H9 (cell line): Measurements from ENCODE around the gene RPS19. TPM values are rescaled to one million over a fixed set of nuclear protein-coding genes. Genes with fewer than 3 reads are reported as not detected.

Source experiments
- DNase-seq: peaks from one replicate; pipeline ENCODE4 v3.0.0-alpha.2; 2017
- H2AFZ ChIP-seq: one replicate; pipeline ENCODE4 v1.6.1; 2013; ENCODE audit warnings: mild to moderate bottlenecking, low read length, control low read depth, moderate library complexity
- H2AK5ac ChIP-seq: 2 replicates; pipeline ENCODE4 v1.6.1; 2013; ENCODE audit warnings: low read length, control low read depth, mixed read lengths; ENCODE audit not compliant: insufficient read length
- H2BK120ac ChIP-seq: one replicate; pipeline ENCODE4 v1.6.1; 2013; ENCODE audit warnings: low read depth, mild to moderate bottlenecking, low read length, control low read depth, inconsistent platforms; ENCODE audit not compliant: poor library complexity, severe bottlenecking
- H2BK12ac ChIP-seq: 2 replicates; pipeline ENCODE4 v1.6.1; 2013; ENCODE audit warnings: low read length, control low read depth, mixed read lengths, low read depth; ENCODE audit not compliant: insufficient read length
- H2BK15ac ChIP-seq: 2 replicates; pipeline ENCODE4 v1.6.1; 2013; ENCODE audit warnings: low read depth, low read length, control low read depth
- H2BK20ac ChIP-seq: one replicate; pipeline ENCODE4 v1.6.1; 2013; ENCODE audit warnings: low read depth, mild to moderate bottlenecking, low read length, control low read depth, inconsistent platforms; ENCODE audit not compliant: poor library complexity, severe bottlenecking
- H2BK5ac ChIP-seq: 2 replicates; pipeline ENCODE4 v1.6.1; 2013; ENCODE audit warnings: low read length, control low read depth, mixed read lengths; ENCODE audit not compliant: insufficient read length
- H3K14ac ChIP-seq: 2 replicates; pipeline ENCODE4 v1.6.1; 2013; ENCODE audit warnings: low read length, control low read depth; ENCODE audit not compliant: insufficient read depth
- H3K18ac ChIP-seq: 2 replicates; pipeline ENCODE4 v1.6.1; 2013; ENCODE audit warnings: low read depth, mild to moderate bottlenecking, mixed read lengths, low read length, control low read depth; ENCODE audit not compliant: insufficient read length
- H3K23ac ChIP-seq: 2 replicates; pipeline ENCODE4 v1.6.1; 2013; ENCODE audit warnings: low read length, control low read depth, mixed read lengths, low read depth; ENCODE audit not compliant: insufficient read length
- H3K23me2 ChIP-seq: 2 replicates; pipeline ENCODE4 v1.6.1; 2013; ENCODE audit warnings: low read depth, mild to moderate bottlenecking, mixed read lengths, low read length, control low read depth; ENCODE audit not compliant: insufficient read length, poor library complexity, severe bottlenecking
- H3K27ac ChIP-seq: 2 replicates; pipeline ENCODE4 v1.5.1; 2013; ENCODE audit warnings: low read length, control low read depth, mixed read lengths, low read depth; ENCODE audit not compliant: insufficient read length
- H3K27me3 ChIP-seq: 2 replicates; pipeline ENCODE4 v1.6.1; 2013; ENCODE audit warnings: low read length, control low read depth, inconsistent platforms; ENCODE audit not compliant: insufficient read depth
- H3K4ac ChIP-seq: 2 replicates; pipeline ENCODE4 v1.6.1; 2013; ENCODE audit warnings: low read depth, mild to moderate bottlenecking, control low read depth, inconsistent platforms, low read length, moderate library complexity
- H3K4me1 ChIP-seq: 2 replicates; pipeline ENCODE4 v1.6.1; 2013; ENCODE audit warnings: low read length, control low read depth, inconsistent platforms; ENCODE audit not compliant: insufficient read depth
- H3K4me2 ChIP-seq: 2 replicates; pipeline ENCODE4 v1.6.1; 2013; ENCODE audit warnings: low read length, control low read depth, mixed read lengths; ENCODE audit not compliant: insufficient read length, insufficient read depth
- H3K56ac ChIP-seq: 2 replicates; pipeline ENCODE4 v1.6.1; 2013; ENCODE audit warnings: low read depth, mild to moderate bottlenecking, mixed read lengths, low read length, control low read depth; ENCODE audit not compliant: insufficient read length
- H3K79me1 ChIP-seq: 2 replicates; pipeline ENCODE4 v1.6.1; 2013; ENCODE audit warnings: low read depth, mild to moderate bottlenecking, moderate library complexity, low read length, control low read depth, inconsistent platforms; ENCODE audit not compliant: insufficient read depth, poor library complexity, severe bottlenecking
- H3K79me2 ChIP-seq: 2 replicates; pipeline ENCODE4 v1.6.1; 2013; ENCODE audit warnings: low read length, control low read depth, inconsistent platforms; ENCODE audit not compliant: insufficient read depth
- H3K9ac ChIP-seq: 2 replicates; pipeline ENCODE4 v1.6.1; 2013; ENCODE audit warnings: low read length, control low read depth, mixed read lengths; ENCODE audit not compliant: insufficient read length; ENCODE audit errors: extremely low read depth
- H3K9me3 ChIP-seq: one replicate; pipeline ENCODE4 v1.6.1; 2013; ENCODE audit warnings: low read depth, low read length, inconsistent platforms; ENCODE audit not compliant: control insufficient read depth
- H3T11ph ChIP-seq: one replicate; pipeline ENCODE4 v1.6.1; 2013; ENCODE audit warnings: mild to moderate bottlenecking, low read length, control low read depth, inconsistent platforms
- H4K20me1 ChIP-seq: one replicate; pipeline ENCODE4 v1.6.1; 2013; ENCODE audit not compliant: control insufficient read depth, insufficient read length, insufficient read depth
- H4K5ac ChIP-seq: 2 replicates; pipeline ENCODE4 v1.6.1; 2013; ENCODE audit warnings: low read depth, mild to moderate bottlenecking, mixed read lengths, low read length, control low read depth; ENCODE audit not compliant: insufficient read length
- H4K8ac ChIP-seq: replicated peaks from 2 replicates; pipeline ENCODE4 v1.6.1; 2013; ENCODE audit warnings: low read length, control low read depth, mixed read lengths, low read depth; ENCODE audit not compliant: insufficient read length
- H4K91ac ChIP-seq: 2 replicates; pipeline ENCODE4 v1.6.1; 2013; ENCODE audit warnings: low read depth, mild to moderate bottlenecking, moderate library complexity, mixed read lengths, low read length, control low read depth; ENCODE audit not compliant: insufficient read length
- H3K27ac Mint-ChIP-seq, 3 experiments: 2 replicates in 2 of 3; 3 replicates in 1 of 3; pipeline ENCODE4 v1.8.0; 2020 to 2021; ENCODE audit warnings: mixed read lengths in 3 of 3, mild to moderate bottlenecking in 1 of 3, moderate library complexity in 1 of 3
- H3K27me3 Mint-ChIP-seq: 2 replicates; pipeline ENCODE4 v1.8.0; 2021; ENCODE audit warnings: low read depth, mild to moderate bottlenecking, moderate library complexity, mixed read lengths
- H3K36me3 Mint-ChIP-seq, 3 experiments: 2 replicates in 2 of 3; 3 replicates in 1 of 3; pipeline ENCODE4 v1.8.0; 2020 to 2021; ENCODE audit warnings: low read depth in 3 of 3, mixed read lengths in 3 of 3; ENCODE audit not compliant: insufficient read depth in 1 of 3
- H3K4me1 Mint-ChIP-seq, 2 experiments: 2 replicates each; pipeline ENCODE4 v1.8.0; 2020; ENCODE audit warnings: mixed read lengths in 2 of 2
- H3K4me3 Mint-ChIP-seq, 2 experiments: 2 replicates in 1 of 2; 3 replicates in 1 of 2; pipeline ENCODE4 v1.8.0; 2020 to 2021; ENCODE audit warnings: mild to moderate bottlenecking in 2 of 2, mixed read lengths in 2 of 2, moderate library complexity in 1 of 2
- H3K9me3 Mint-ChIP-seq, 2 experiments: 2 replicates in 1 of 2; 3 replicates in 1 of 2; pipeline ENCODE4 v1.8.0; 2020; ENCODE audit warnings: mild to moderate bottlenecking in 2 of 2, mixed read lengths in 2 of 2, moderate library complexity in 1 of 2
- WGBS: extraction: QIAGEN DNeasy Blood & Tissue Kit; methylation state at CpG from one replicate; pipeline ENCODE4 v1.1.7; 2013; ENCODE audit warnings: missing lambda C conversion rate, low lambda C conversion rate, mixed read lengths; ENCODE audit not compliant: insufficient read length; ENCODE audit errors: extremely low coverage; 5-methylcytosine and 5-hydroxymethylcytosine counted together
- total RNA-seq: library from RNA; stranded (reverse); gene quantifications from 2 replicates; pipeline ENCODE4 v1.2.1, GENCODE V29; 2021
- TF ChIP-seq, protein P1 (sequence below): fragments of 200-600 bp; sonication (generic); conservative IDR thresholded peaks from 3 replicates; pipeline ENCODE4 v1.8.0; 2021; ENCODE audit warnings: antibody characterized with exemption, mild to moderate bottlenecking

RPS19 gene
- total RNA-seq, 1 experiment from 2014 or later, result 3,024 TPM

DNA sequence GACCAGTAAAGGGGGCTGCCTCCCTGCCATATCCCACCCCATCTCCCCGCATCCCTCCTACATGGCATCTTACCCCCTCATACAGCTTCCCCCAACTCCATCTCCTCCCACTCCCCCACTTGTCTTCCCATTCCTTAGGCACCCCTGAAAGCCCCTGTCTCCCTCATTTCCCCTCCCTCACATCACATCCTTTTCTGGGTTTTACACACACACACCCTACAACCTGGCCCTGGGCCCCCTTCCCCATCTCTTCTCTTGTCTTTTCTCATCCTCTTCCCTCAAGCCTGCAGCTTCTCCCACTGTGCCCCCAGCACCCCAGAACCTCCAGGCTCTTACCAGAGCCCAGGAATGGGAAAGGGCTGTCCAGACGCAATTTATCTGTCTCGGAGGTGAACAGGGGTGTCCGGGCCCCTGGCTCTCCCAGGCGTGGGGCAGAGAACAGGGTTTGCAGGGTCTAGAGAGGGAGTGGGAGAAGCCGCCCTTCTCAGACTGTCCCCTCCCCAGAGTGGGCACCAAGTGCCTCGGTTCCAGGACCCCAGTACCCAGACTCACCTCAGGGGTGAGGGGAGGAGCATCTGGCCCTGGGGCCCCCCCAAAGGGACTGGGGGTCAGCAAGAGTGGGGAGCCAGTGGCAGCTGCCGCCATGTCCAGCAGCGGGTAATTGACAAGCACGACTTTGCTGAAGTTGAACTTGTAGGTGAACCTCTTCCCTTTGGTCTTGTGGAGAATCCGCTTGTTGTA, 48.8 kb downstream of the RPS19 start:
- peaks cover 37% of the 10 kb centered on the region for H3K27me3 ChIP-seq

More for the DNA sequence above, 48.8 kb downstream of the RPS19 start:
- H2BK5ac ChIP-seq, result no peak overlapping the region
- no peaks in the 10 kb centered on the region for H4K20me1 ChIP-seq
- H3K23me2 ChIP-seq, result peaks cover 5% of the 10 kb centered on the region
- no peak overlapping the region for H4K5ac ChIP-seq
- H2AK5ac ChIP-seq, result no peak overlapping the region
- H2BK20ac ChIP-seq, result no peak overlapping the region
- no peak overlapping the region for H2BK15ac ChIP-seq
- no peak overlapping the region for H3K14ac ChIP-seq
- no peak overlapping the region for H3K56ac ChIP-seq
- H2AFZ ChIP-seq, result no peak overlapping the region
- H3K36me3 Mint-ChIP-seq, result peaks cover 7 to 25% (median 20%) of the 10 kb centered on the region in 3 experiments; a peak in 6 of 7 replicates
- no peak overlapping the region for H3K23ac ChIP-seq
- no CpG with 5 or more reads among the region's 11 CpGs for WGBS
- peak overlapping the region in 1 of 2 experiments; percentile 21; a peak in 1 of 5 replicates for H3K4me3 Mint-ChIP-seq
- H3K4me1 Mint-ChIP-seq, result peaks cover 6 to 25% of the 10 kb centered on the region in 2 experiments; a peak in 3 of 4 replicates
- peaks cover 3% of the 10 kb centered on the region for H3K27me3 Mint-ChIP-seq
- no peak overlapping the region for H2BK120ac ChIP-seq
- H3K9me3 ChIP-seq, result no peaks in the 10 kb centered on the region
- TF ChIP-seq, protein P1, sequence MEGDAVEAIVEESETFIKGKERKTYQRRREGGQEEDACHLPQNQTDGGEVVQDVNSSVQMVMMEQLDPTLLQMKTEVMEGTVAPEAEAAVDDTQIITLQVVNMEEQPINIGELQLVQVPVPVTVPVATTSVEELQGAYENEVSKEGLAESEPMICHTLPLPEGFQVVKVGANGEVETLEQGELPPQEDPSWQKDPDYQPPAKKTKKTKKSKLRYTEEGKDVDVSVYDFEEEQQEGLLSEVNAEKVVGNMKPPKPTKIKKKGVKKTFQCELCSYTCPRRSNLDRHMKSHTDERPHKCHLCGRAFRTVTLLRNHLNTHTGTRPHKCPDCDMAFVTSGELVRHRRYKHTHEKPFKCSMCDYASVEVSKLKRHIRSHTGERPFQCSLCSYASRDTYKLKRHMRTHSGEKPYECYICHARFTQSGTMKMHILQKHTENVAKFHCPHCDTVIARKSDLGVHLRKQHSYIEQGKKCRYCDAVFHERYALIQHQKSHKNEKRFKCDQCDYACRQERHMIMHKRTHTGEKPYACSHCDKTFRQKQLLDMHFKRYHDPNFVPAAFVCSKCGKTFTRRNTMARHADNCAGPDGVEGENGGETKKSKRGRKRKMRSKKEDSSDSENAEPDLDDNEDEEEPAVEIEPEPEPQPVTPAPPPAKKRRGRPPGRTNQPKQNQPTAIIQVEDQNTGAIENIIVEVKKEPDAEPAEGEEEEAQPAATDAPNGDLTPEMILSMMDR, result no peak
- H2BK12ac ChIP-seq, result no peak overlapping the region
- H3K4me1 ChIP-seq, result no peaks in the 10 kb centered on the region
- no peak overlapping the region for H4K91ac ChIP-seq
- peaks cover 0 to 2% of the 10 kb centered on the region in 2 experiments; a peak in 1 of 5 replicates for H3K9me3 Mint-ChIP-seq
- no peak overlapping the region for H3K4ac ChIP-seq
- H4K8ac ChIP-seq, result no peak overlapping the region
- H3K79me2 ChIP-seq, result no peaks in the 10 kb centered on the region
- H3K27ac ChIP-seq, result no peak overlapping the region
- no peak for DNase-seq
- H3T11ph ChIP-seq, result no peak overlapping the region
- H3K4me2 ChIP-seq, result no peak overlapping the region
- no peaks in the 10 kb centered on the region for H3K79me1 ChIP-seq
- no peak overlapping the region for H3K18ac ChIP-seq
- no peak overlapping the region for H3K9ac ChIP-seq
- H3K27ac Mint-ChIP-seq, result no peak overlapping the region
